HEK293 (cell line): ENCODE data around the gene HS1BP3.

ENCODE experiments used
- CTCF ChIA-PET: fragments of 350-600 bp; formaldehyde crosslinking; extraction: SDS; loops from one replicate; lab custom pipeline; 2021; ENCODE audit warnings: antibody characterized with exemption; lab: Yijun Ruan, JAX
- POLR2A ChIA-PET: fragments of 300-600 bp; formaldehyde crosslinking; extraction: SDS; loops from one replicate; lab custom pipeline; 2020; ENCODE audit warnings: antibody characterized with exemption, inconsistent platforms; lab: Yijun Ruan, JAX
- H3K27ac ChIP-seq: fragments of 200-500 bp; sonication (Bioruptor generic); 2 replicates; pipeline ENCODE4 v1.5.1; 2014; ENCODE audit warnings: low read depth, low read length, control low read depth, inconsistent platforms; ENCODE audit errors: extremely low read depth
- H3K36me3 ChIP-seq, 2 experiments: fragments of 200-500 bp in 1 of 2; sonication (Bioruptor generic) in 1 of 2; 1 replicate in 1 of 2; 2 replicates in 1 of 2; pipeline ENCODE4 v1.5.1; 2014 to 2017; ENCODE audit warnings: inconsistent platforms in 2 of 2, low read length in 2 of 2; ENCODE audit not compliant: control insufficient read depth in 2 of 2, insufficient read depth in 1 of 2
- H3K4me1 ChIP-seq: fragments of 200-500 bp; sonication (Bioruptor generic); 2 replicates; pipeline ENCODE4 v1.5.1; 2014; ENCODE audit warnings: mild to moderate bottlenecking, low read length, inconsistent platforms; ENCODE audit not compliant: control insufficient read depth, insufficient read depth
- H3K4me3 ChIP-seq: 2 replicates; pipeline ENCODE4 v1.5.1; 2011; ENCODE audit warnings: low read depth, mild to moderate bottlenecking, control low read depth, low read length, moderate library complexity
- H3K9me3 ChIP-seq: fragments of 200-500 bp; sonication (Bioruptor generic); 2 replicates; pipeline ENCODE4 v1.5.1; 2014; ENCODE audit warnings: low read depth, low read length, inconsistent platforms; ENCODE audit not compliant: control insufficient read depth, insufficient read depth
- BCL6B ChIP-seq: fragments of 450-650 bp; formaldehyde crosslinking; IDR thresholded peaks from 2 replicates; pipeline ENCODE4 v1.5.1; 2017; ENCODE audit warnings: missing biosample characterization, missing genetic modification characterization
- CTCF ChIP-seq: fragments of 450-650 bp; formaldehyde crosslinking; IDR thresholded peaks from 2 replicates; pipeline ENCODE4 v1.5.1; 2016; ENCODE audit warnings: missing biosample characterization, missing genetic modification characterization
- WT1 ChIP-seq: fragments of 450-650 bp; formaldehyde crosslinking; IDR thresholded peaks from 2 replicates; pipeline ENCODE4 v1.5.1; 2016; ENCODE audit warnings: missing biosample characterization, missing genetic modification characterization
- ZBTB49 ChIP-seq: fragments of 450-650 bp; formaldehyde crosslinking; IDR thresholded peaks from 2 replicates; pipeline ENCODE4 v1.5.1; 2016; ENCODE audit warnings: missing biosample characterization, missing genetic modification characterization, low read depth
- ZNF16 ChIP-seq: fragments of 450-650 bp; formaldehyde crosslinking; IDR thresholded peaks from 2 replicates; pipeline ENCODE4 v1.5.1; 2016; ENCODE audit warnings: low read depth, missing biosample characterization, missing genetic modification characterization
- ZNF184 ChIP-seq: fragments of 450-650 bp; IDR thresholded peaks from 2 replicates; pipeline ENCODE4 v1.5.1; 2018; ENCODE audit warnings: missing biosample characterization, mild to moderate bottlenecking, missing genetic modification characterization
- ZNF211 ChIP-seq: fragments of 450-650 bp; formaldehyde crosslinking; IDR thresholded peaks from 2 replicates; pipeline ENCODE4 v1.5.1; 2016; ENCODE audit warnings: low read depth, missing biosample characterization, missing genetic modification characterization
- ZNF221 ChIP-seq: fragments of 450-650 bp; formaldehyde crosslinking; IDR thresholded peaks from 2 replicates; pipeline ENCODE4 v1.5.1; 2017; ENCODE audit warnings: missing biosample characterization, missing genetic modification characterization, borderline replicate concordance
- ZNF274 ChIP-seq, 2 experiments: fragments of 200-500 bp in 1 of 2; fragments of 450-650 bp in 1 of 2; sonication (Bioruptor generic) in 1 of 2; formaldehyde crosslinking in 1 of 2; IDR thresholded peaks; 2 replicates each; pipeline versions ENCODE4 v1.5.1 to v1.6.1; 2014 to 2016; ENCODE audit warnings: borderline replicate concordance in 1 of 2, inconsistent platforms in 1 of 2, low read length in 1 of 2, missing biosample characterization in 1 of 2, missing genetic modification characterization in 1 of 2
- ZNF354C ChIP-seq: fragments of 450-650 bp; formaldehyde crosslinking; IDR thresholded peaks from 2 replicates; pipeline ENCODE4 v1.5.1; 2016; ENCODE audit warnings: missing biosample characterization, missing genetic modification characterization, low read depth, borderline replicate concordance
- ZNF426 ChIP-seq: fragments of 450-650 bp; formaldehyde crosslinking; IDR thresholded peaks from 2 replicates; pipeline ENCODE4 v1.5.1; 2017; ENCODE audit warnings: missing biosample characterization, missing genetic modification characterization, mild to moderate bottlenecking, inconsistent platforms, moderate library complexity
- ZNF501 ChIP-seq: fragments of 450-650 bp; formaldehyde crosslinking; IDR thresholded peaks from 2 replicates; pipeline ENCODE4 v1.5.1; 2016; ENCODE audit warnings: missing biosample characterization, missing genetic modification characterization
- ZNF510 ChIP-seq: fragments of 450-650 bp; formaldehyde crosslinking; IDR thresholded peaks from 2 replicates; pipeline ENCODE4 v1.5.1; 2018; ENCODE audit warnings: mild to moderate bottlenecking, missing genetic modification characterization, missing biosample characterization; ENCODE audit not compliant: insufficient replicate concordance
- ZNF626 ChIP-seq: fragments of 450-650 bp; sonication (Bioruptor Pico); formaldehyde crosslinking; IDR thresholded peaks from 2 replicates; pipeline ENCODE4 v1.5.1; 2018; ENCODE audit warnings: missing biosample characterization, missing genetic modification characterization, inconsistent platforms
- ZNF670 ChIP-seq: fragments of 450-650 bp; formaldehyde crosslinking; IDR thresholded peaks from 2 replicates; pipeline ENCODE4 v1.5.1; 2016; ENCODE audit warnings: missing biosample characterization, missing genetic modification characterization, low read depth
- TF ChIP-seq, protein P1 (sequence below): fragments of 450-650 bp; formaldehyde crosslinking; IDR thresholded peaks from 2 replicates; pipeline ENCODE4 v1.5.1; 2017; ENCODE audit warnings: missing biosample characterization, missing genetic modification characterization
- TF ChIP-seq, protein P2 (sequence below): fragments of 450-650 bp; formaldehyde crosslinking; IDR thresholded peaks from 2 replicates; pipeline ENCODE4 v1.5.1; 2017; ENCODE audit warnings: missing biosample characterization, mild to moderate bottlenecking, missing genetic modification characterization, moderate library complexity

HS1BP3 gene

GRCh38 chr2:20629181-20629580 is 21.7 kb downstream of the HS1BP3 start:
- CTCF ChIA-PET, result interaction anchor here (2.0 kb wide), 1 partner anchor 185 kb away, joined by 9 read pairs; no protein-coding TSS in a partner anchor
- TF ChIP-seq CTCF (tag by site-specific recombination) (no peak), ZNF221 (tag by site-specific recombination) (no peak), ZNF211 (tag by site-specific recombination) (no peak), ZNF670 (tag by site-specific recombination) (no peak), ZNF510 (tag by site-specific recombination) (no peak), ZNF501 (no peak), ZNF626 (tag by site-specific recombination) (no peak), ZNF184 (tag by site-specific recombination) (no peak), ZNF426 (tag by site-specific recombination) (no peak), ZNF274 (IDR thresholded peaks at IDR 0.05; ENCODE audit: low read length) (no peak), ZNF274 (tag by site-specific recombination; IDR thresholded peaks at IDR 0.05; ENCODE audit: borderline replicate concordance) (no peak), ZNF354C (no peak), BCL6B (no peak), ZNF16 (tag by site-specific recombination) (no peak), WT1 (tag by site-specific recombination) (no peak), ZBTB49 (tag by site-specific recombination) (no peak)
- TF ChIP-seq, protein P1, sequence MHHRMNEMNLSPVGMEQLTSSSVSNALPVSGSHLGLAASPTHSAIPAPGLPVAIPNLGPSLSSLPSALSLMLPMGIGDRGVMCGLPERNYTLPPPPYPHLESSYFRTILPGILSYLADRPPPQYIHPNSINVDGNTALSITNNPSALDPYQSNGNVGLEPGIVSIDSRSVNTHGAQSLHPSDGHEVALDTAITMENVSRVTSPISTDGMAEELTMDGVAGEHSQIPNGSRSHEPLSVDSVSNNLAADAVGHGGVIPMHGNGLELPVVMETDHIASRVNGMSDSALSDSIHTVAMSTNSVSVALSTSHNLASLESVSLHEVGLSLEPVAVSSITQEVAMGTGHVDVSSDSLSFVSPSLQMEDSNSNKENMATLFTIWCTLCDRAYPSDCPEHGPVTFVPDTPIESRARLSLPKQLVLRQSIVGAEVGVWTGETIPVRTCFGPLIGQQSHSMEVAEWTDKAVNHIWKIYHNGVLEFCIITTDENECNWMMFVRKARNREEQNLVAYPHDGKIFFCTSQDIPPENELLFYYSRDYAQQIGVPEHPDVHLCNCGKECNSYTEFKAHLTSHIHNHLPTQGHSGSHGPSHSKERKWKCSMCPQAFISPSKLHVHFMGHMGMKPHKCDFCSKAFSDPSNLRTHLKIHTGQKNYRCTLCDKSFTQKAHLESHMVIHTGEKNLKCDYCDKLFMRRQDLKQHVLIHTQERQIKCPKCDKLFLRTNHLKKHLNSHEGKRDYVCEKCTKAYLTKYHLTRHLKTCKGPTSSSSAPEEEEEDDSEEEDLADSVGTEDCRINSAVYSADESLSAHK, result no peak
- TF ChIP-seq, protein P2, sequence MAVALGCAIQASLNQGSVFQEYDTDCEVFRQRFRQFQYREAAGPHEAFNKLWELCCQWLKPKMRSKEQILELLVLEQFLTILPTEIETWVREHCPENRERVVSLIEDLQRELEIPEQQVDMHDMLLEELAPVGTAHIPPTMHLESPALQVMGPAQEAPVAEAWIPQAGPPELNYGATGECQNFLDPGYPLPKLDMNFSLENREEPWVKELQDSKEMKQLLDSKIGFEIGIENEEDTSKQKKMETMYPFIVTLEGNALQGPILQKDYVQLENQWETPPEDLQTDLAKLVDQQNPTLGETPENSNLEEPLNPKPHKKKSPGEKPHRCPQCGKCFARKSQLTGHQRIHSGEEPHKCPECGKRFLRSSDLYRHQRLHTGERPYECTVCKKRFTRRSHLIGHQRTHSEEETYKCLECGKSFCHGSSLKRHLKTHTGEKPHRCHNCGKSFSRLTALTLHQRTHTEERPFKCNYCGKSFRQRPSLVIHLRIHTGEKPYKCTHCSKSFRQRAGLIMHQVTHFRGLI (tag by site-specific recombination), result no peak
- TF ChIP-seq, all 188 proteins: peak for 0
- H3K9me3 ChIP-seq, result no peaks in the 10 kb centered on the region
- POLR2A ChIA-PET, result no interaction called here
- H3K36me3 ChIP-seq, result peaks cover 0 to 36% of the 10 kb centered on the region in 2 experiments; a peak in 1 of 3 replicates
- H3K27ac ChIP-seq, result no peak overlapping the region
- H3K4me3 ChIP-seq, result no peak overlapping the region
- H3K4me1 ChIP-seq, result no peaks in the 10 kb centered on the region
